ENCODE measurements around the gene MMP14.
"Not testable (repeated sequence)": the region's sequence is repeated elsewhere in the genome, so short reads cannot be mapped to it uniquely, and the experiment has no call there.

Gene MMP14

GRCh38 chr14:22841311-22841710 is 4.9 kb downstream of the MMP14 start:
- in situ Hi-C loops (cut with MboI; ENCODE audit: low sequenced_read_pairs): no loop called here

- in situ Hi-C loops (cut with MboI; ENCODE audit: low sequenced_read_pairs): no loop called here
These were observed 5.4 kb downstream of the MMP14 start for GRCh38 chr14:22841769-22842168.

GRCh38 chr14:22842211-22843122 is 6.1 kb downstream of the MMP14 start:
- in situ Hi-C loops (cut with MboI; ENCODE audit: low sequenced_read_pairs): no loop called here

GRCh38 chr14:22843123-22843925 is 6.9 kb downstream of the MMP14 start:
- in situ Hi-C loops (cut with MboI; ENCODE audit: low sequenced_read_pairs): no loop called here

- in situ Hi-C loops (cut with MboI; ENCODE audit: low sequenced_read_pairs): no loop called here
These were observed 8.1 kb downstream of the MMP14 start for GRCh38 chr14:22844221-22845102.

- in situ Hi-C loops (cut with MboI; ENCODE audit: low sequenced_read_pairs): no loop called here
These were observed 8.7 kb downstream of the MMP14 start for GRCh38 chr14:22845103-22845394.

GRCh38 chr14:22845821-22846625 is 9.6 kb downstream of the MMP14 start:
- in situ Hi-C loops (cut with MboI; ENCODE audit: low sequenced_read_pairs): no loop called here

GRCh38 chr14:22846811-22847307 is 10.5 kb downstream of the MMP14 start:
- in situ Hi-C loops (cut with MboI; ENCODE audit: low sequenced_read_pairs): no loop called here

- in situ Hi-C loops (cut with MboI; ENCODE audit: low sequenced_read_pairs): no loop called here
These were observed 11.4 kb downstream of the MMP14 start for GRCh38 chr14:22847661-22848341.

- in situ Hi-C loops (cut with MboI; ENCODE audit: low sequenced_read_pairs): no loop called here
These were observed 12.2 kb downstream of the MMP14 start for GRCh38 chr14:22848351-22849164.

GRCh38 chr14:22849212-22849819 is 12.9 kb downstream of the MMP14 start:
- in situ Hi-C loops (cut with MboI; ENCODE audit: low sequenced_read_pairs): no loop called here

- in situ Hi-C loops (cut with MboI; ENCODE audit: low sequenced_read_pairs): no loop called here
These were observed 14.8 kb downstream of the MMP14 start for GRCh38 chr14:22850944-22851764.

GRCh38 chr14:22852178-22852577 is 15.8 kb downstream of the MMP14 start:
- in situ Hi-C loops (cut with MboI; ENCODE audit: low sequenced_read_pairs): not testable (repeated sequence)

- in situ Hi-C loops (cut with MboI; ENCODE audit: low sequenced_read_pairs): no loop called here
These were observed 16.2 kb downstream of the MMP14 start for GRCh38 chr14:22852599-22852939.

- in situ Hi-C loops (cut with MboI; ENCODE audit: low sequenced_read_pairs): no loop called here
These were observed 16.8 kb downstream of the MMP14 start for GRCh38 chr14:22852940-22853767.

GRCh38 chr14:22854296-22854695 is 17.9 kb downstream of the MMP14 start:
- in situ Hi-C loops (cut with MboI; ENCODE audit: low sequenced_read_pairs): not testable (repeated sequence)
